ENCODE measurements around the gene CCDC33. TPM values are rescaled to one million over a fixed set of nuclear protein-coding genes. Genes with fewer than 3 reads are reported as not detected.

The CCDC33 gene
- total and polyA plus RNA-seq, 7 donors = 0.01 to 0.03 TPM; not detected in 5

- Histone ChIP-seq H3K4me1 (peaks cover 2% of the 10 kb centered on the region), H3K9me3 (no peaks in the 10 kb centered on the region), H3K4me3 (no peak within 1 kb of the TSS), H3K27ac (no peak within 1 kb of the TSS), H3K36me3 (ENCODE audit: insufficient read depth in 1 of 2, low read depth in 1 of 2) (no peaks in the 10 kb centered on the region), H3K27me3 (ENCODE audit: insufficient read depth in 3 of 3, low read length in 2 of 3) (peaks cover 0 to 11% (median 1%) of the 10 kb centered on the region in 3 donors)
- no peak for TF ChIP-seq CTCF (IDR thresholded peaks at IDR 0.05)
- WGBS, 3 donors = 73 to 74% (median 73%) methylated on average over 26 of the region's 26 CpGs
- DNase-seq (no peak), ATAC-seq (no peak)
- intact Hi-C loops (cut with DNase I) = no loop called here
Observed at GRCh38 chr15:74202452-74203401, 33.4 kb upstream of the CCDC33 start, which contains the start of gene STRA6. Gene STRA6 (minus strand): TSS chr15:74202787. CDS start chr15:74202267, 520 bp downstream.

GRCh38 chr15:74203914-74204431 lies 32.2 kb upstream of the CCDC33 start:
- intact Hi-C loops (cut with DNase I) = no loop called here
- DNase-seq = no peak

GRCh38 chr15:74205582-74205947 lies 30.6 kb upstream of the CCDC33 start:
- H3K4me1 ChIP-seq = no peaks in the 10 kb centered on the region
- intact Hi-C loops (cut with DNase I) = no loop called here

More at GRCh38 chr15:74203914-74204431, 32.2 kb upstream of the CCDC33 start:
- peaks cover 2% of the 10 kb centered on the region for H3K4me1 ChIP-seq
- no peak overlapping the region for H3K4me3 ChIP-seq
- no peak for TF ChIP-seq CTCF (IDR thresholded peaks at IDR 0.05)
- 47 to 57% (median 54%) methylated on average over 10 of the region's 10 CpGs for WGBS, 3 donors
- H3K36me3 ChIP-seq (ENCODE audit: insufficient read depth in 1 of 2, low read depth in 1 of 2) = no peaks in the 10 kb centered on the region
- no peaks in the 10 kb centered on the region for H3K9me3 ChIP-seq
- no peak for ATAC-seq
- no peak overlapping the region for H3K27ac ChIP-seq
- H3K27me3 ChIP-seq (ENCODE audit: insufficient read depth in 3 of 3, low read length in 2 of 3) = peaks cover 0 to 11% (median 1%) of the 10 kb centered on the region in 3 donors

GRCh38 chr15:74206801-74207281 lies 29.3 kb upstream of the CCDC33 start:
- Histone ChIP-seq H3K36me3 (ENCODE audit: insufficient read depth in 1 of 2, low read depth in 1 of 2) (no peaks in the 10 kb centered on the region), H3K4me3 (no peak overlapping the region), H3K9me3 (no peaks in the 10 kb centered on the region), H3K27ac (no peak overlapping the region), H3K27me3 (ENCODE audit: insufficient read depth in 3 of 3, low read length in 2 of 3) (peaks cover 0 to 8% (median 1%) of the 10 kb centered on the region in 3 donors), H3K4me1 (no peaks in the 10 kb centered on the region)
- 27 to 40% (median 30%) methylated on average over 6 of the region's 6 CpGs for WGBS, 3 donors
- TF ChIP-seq CTCF (IDR thresholded peaks at IDR 0.05) = no peak
- DNase-seq (no peak), ATAC-seq (no peak)
- intact Hi-C loops (cut with DNase I) = no loop called here

More at GRCh38 chr15:74205582-74205947, 30.6 kb upstream of the CCDC33 start:
- Histone ChIP-seq H3K36me3 (ENCODE audit: insufficient read depth in 1 of 2, low read depth in 1 of 2) (no peaks in the 10 kb centered on the region), H3K27ac (no peak overlapping the region), H3K9me3 (no peaks in the 10 kb centered on the region), H3K27me3 (ENCODE audit: insufficient read depth in 3 of 3, low read length in 2 of 3) (peaks cover 0 to 11% (median 1%) of the 10 kb centered on the region in 3 donors), H3K4me3 (no peak overlapping the region)
- ATAC-seq (no peak), DNase-seq (no peak)
- WGBS, 3 donors = 83 to 90% (median 88%) methylated on average over 4 of the region's 4 CpGs
- TF ChIP-seq CTCF (IDR thresholded peaks at IDR 0.05) = no peak
